GM23338 (cell line): ENCODE results near the gene FBLN1. TPM values are rescaled to one million over a fixed set of nuclear protein-coding genes. Genes with fewer than 3 reads are reported as not detected.

Source experiments
- ATAC-seq: fragments of 200-7000 bp; cut with Tn5 transposase; 3 replicates; pipeline ENCODE4 v1.9.1; 2020
- DNase-seq: peaks from one replicate; pipeline ENCODE4 v3.0.0-alpha.2; 2015; ENCODE audit warnings: low spot score
- H2AFZ ChIP-seq: fragments of 200-600 bp; sonication (generic); 2 replicates; pipeline ENCODE4 v1.8.0; 2016; ENCODE audit warnings: antibody characterized with exemption, mild to moderate bottlenecking, moderate library complexity
- H3F3A ChIP-seq: fragments of 200-600 bp; sonication (generic); replicated peaks from 2 replicates; pipeline ENCODE4 v1.8.0; 2017; ENCODE audit warnings: antibody characterized with exemption, mixed run types, low read depth
- H3K27ac ChIP-seq: fragments of 200-600 bp; sonication (generic); 2 replicates; pipeline ENCODE4 v1.6.1; 2016; ENCODE audit warnings: low read depth
- H3K27me3 ChIP-seq: fragments of 200-600 bp; sonication (generic); 2 replicates; pipeline ENCODE4 v1.8.0; 2016; ENCODE audit warnings: mild to moderate bottlenecking, mixed run types, moderate library complexity; ENCODE audit not compliant: insufficient read depth
- H3K36me3 ChIP-seq: fragments of 200-600 bp; sonication (generic); 2 replicates; pipeline ENCODE4 v1.8.0; 2016; ENCODE audit warnings: mild to moderate bottlenecking; ENCODE audit not compliant: insufficient read depth
- H3K4me1 ChIP-seq: fragments of 200-600 bp; sonication (generic); 2 replicates; pipeline ENCODE4 v1.8.0; 2016; ENCODE audit warnings: mild to moderate bottlenecking, moderate library complexity; ENCODE audit not compliant: insufficient read depth
- H3K4me2 ChIP-seq: fragments of 200-600 bp; sonication (generic); 2 replicates; pipeline ENCODE4 v1.7.1; 2017; ENCODE audit warnings: mixed run types
- H3K4me3 ChIP-seq: fragments of 200-600 bp; sonication (generic); 2 replicates; pipeline ENCODE4 v1.6.1; 2016; ENCODE audit warnings: mixed run types
- H3K79me2 ChIP-seq: fragments of 200-600 bp; sonication (generic); replicated peaks from 2 replicates; pipeline ENCODE4 v1.8.0; 2017; ENCODE audit warnings: mild to moderate bottlenecking; ENCODE audit not compliant: insufficient read depth
- H3K9me2 ChIP-seq: fragments of 200-600 bp; sonication (generic); 2 replicates; pipeline ENCODE4 v1.8.0; 2017; ENCODE audit not compliant: insufficient read depth
- H4K20me1 ChIP-seq: fragments of 200-600 bp; sonication (generic); replicated peaks from 2 replicates; pipeline ENCODE4 v1.8.0; 2017; ENCODE audit warnings: mild to moderate bottlenecking; ENCODE audit not compliant: insufficient read depth
- H3K27ac Mint-ChIP-seq: 2 replicates; pipeline ENCODE4 v1.8.0; 2020; ENCODE audit warnings: inconsistent platforms, mild to moderate bottlenecking, moderate library complexity, mixed read lengths
- H3K27me3 Mint-ChIP-seq: 3 replicates; pipeline ENCODE4 v1.8.0; 2022; ENCODE audit warnings: low read depth, mild to moderate bottlenecking, moderate library complexity, mixed read lengths, inconsistent platforms; ENCODE audit not compliant: insufficient read depth, poor library complexity
- H3K36me3 Mint-ChIP-seq: 3 replicates; pipeline ENCODE4 v1.8.0; 2021; ENCODE audit warnings: low read depth, mild to moderate bottlenecking, inconsistent platforms, moderate library complexity, mixed read lengths
- H3K4me1 Mint-ChIP-seq: 3 replicates; pipeline ENCODE4 v1.8.0; 2020; ENCODE audit warnings: mild to moderate bottlenecking, inconsistent platforms, mixed read lengths
- H3K4me3 Mint-ChIP-seq: 3 replicates; pipeline ENCODE4 v1.8.0; 2021; ENCODE audit warnings: moderate library complexity, mild to moderate bottlenecking, inconsistent platforms, mixed read lengths
- H3K9me3 Mint-ChIP-seq: 3 replicates; pipeline ENCODE4 v1.8.0; 2020; ENCODE audit warnings: moderate library complexity, mild to moderate bottlenecking, inconsistent platforms, mixed read lengths
- CTCF ChIP-seq, 2 experiments: fragments of 200-600 bp in 1 of 2; sonication (generic) in 1 of 2; conservative IDR thresholded peaks; 2 replicates each; pipeline versions ENCODE4 v1.5.1 to v1.6.1; 2016 to 2017; ENCODE audit warnings: antibody characterized with exemption in 2 of 2, low read depth in 2 of 2, mild to moderate bottlenecking in 2 of 2, moderate library complexity in 1 of 2
- EZH2 ChIP-seq: fragments of 200-600 bp; sonication (generic); IDR thresholded peaks from one replicate; pipeline ENCODE4 v1.8.0; 2017; ENCODE audit warnings: antibody characterized with exemption, mild to moderate bottlenecking, low read depth; ENCODE audit not compliant: unreplicated experiment
- JUNB ChIP-seq: IDR thresholded peaks from one replicate; pipeline ENCODE4 v1.6.1; 2016; ENCODE audit warnings: antibody characterized with exemption; ENCODE audit not compliant: unreplicated experiment
- NANOG ChIP-seq: IDR thresholded peaks from 2 replicates; pipeline ENCODE4 v1.6.1; 2016; ENCODE audit warnings: antibody characterized with exemption, borderline replicate concordance
- REST ChIP-seq: IDR thresholded peaks from one replicate; pipeline ENCODE4 v1.6.1; 2018; ENCODE audit warnings: antibody characterized with exemption; ENCODE audit not compliant: unreplicated experiment
- ZNF462 ChIP-seq: fragments of 250-450 bp; sonication (Bioruptor Pico); IDR thresholded peaks from 2 replicates; pipeline ENCODE4 v1.5.0; 2020; ENCODE audit warnings: mild to moderate bottlenecking, moderate library complexity
- polyA plus RNA-seq: library from polyadenylated mRNA; unstranded; fragments of >200 nt; fragmentation: Nextera tagmentation; extraction: Ambion mirVana; gene quantifications from 2 replicates; pipeline ENCODE4 v1.2.1, GENCODE V29; 2016
- total RNA-seq: library from RNA; depleted of rRNA; stranded (reverse); fragments of >200 nt; shearing (Covaris generic); gene quantifications from 2 replicates; pipeline ENCODE4 v1.2.3, GENCODE V29; 2014

FBLN1 gene
- total and polyA plus RNA-seq, 2 experiments from 2014 or later = 90.1 to 137 TPM

GRCh38 chr22:45483918-45484499 lies 18.7 kb upstream of the FBLN1 start (continued):
- TF ChIP-seq REST (no peak), CTCF (conservative IDR thresholded peaks at IDR 0.05; ENCODE audit: low read depth in 2 of 2) (no peak), JUNB (no peak)

- Histone ChIP-seq H2AFZ (no peak overlapping the region), H3K27me3 (no peaks in the 10 kb centered on the region), H3F3A (no peaks in the 10 kb centered on the region), H3K27ac (no peak overlapping the region), H3K4me3 (no peak overlapping the region), H3K36me3 (peaks cover 7% of the 10 kb centered on the region; the same call in 1 of the 2 replicates), H3K79me2 (no peaks in the 10 kb centered on the region), H3K4me2 (no peak overlapping the region), H4K20me1 (no peaks in the 10 kb centered on the region), H3K9me2 (no peaks in the 10 kb centered on the region), H3K4me1 (no peaks in the 10 kb centered on the region)
- H3K4me3 Mint-ChIP-seq = no peak overlapping the region
- H3K4me1 Mint-ChIP-seq = no peaks in the 10 kb centered on the region; the same call in 2 of the 3 replicates
- DNase-seq (no peak), ATAC-seq (no peak)
- peaks cover 23% of the 10 kb centered on the region for H3K36me3 Mint-ChIP-seq
- peaks cover 5% of the 10 kb centered on the region for H3K27me3 Mint-ChIP-seq
- H3K9me3 Mint-ChIP-seq = peaks cover 50% of the 10 kb centered on the region
- H3K27ac Mint-ChIP-seq = no peak overlapping the region
- TF ChIP-seq NANOG (no peak), CTCF (conservative IDR thresholded peaks at IDR 0.05; ENCODE audit: low read depth in 2 of 2) (no peak), JUNB (no peak), EZH2 (no peak), ZNF462 (CRISPR knock-in tag) (no peak)
These were observed 17.9 kb upstream of the FBLN1 start for GRCh38 chr22:45484742-45485141.
